GM19455 (cell line): ENCODE results near the gene C10orf88.
"Not testable (repeated sequence)": the region's sequence is repeated elsewhere in the genome, so short reads cannot be mapped to it uniquely, and the experiment has no call there.

Experiments used
- ATAC-seq: cut with Tn5 transposase; IDR thresholded peaks from one replicate; pipeline ENCODE4 v1.9.1; 2021; ENCODE audit not compliant: unreplicated experiment

C10orf88 gene

DNA sequence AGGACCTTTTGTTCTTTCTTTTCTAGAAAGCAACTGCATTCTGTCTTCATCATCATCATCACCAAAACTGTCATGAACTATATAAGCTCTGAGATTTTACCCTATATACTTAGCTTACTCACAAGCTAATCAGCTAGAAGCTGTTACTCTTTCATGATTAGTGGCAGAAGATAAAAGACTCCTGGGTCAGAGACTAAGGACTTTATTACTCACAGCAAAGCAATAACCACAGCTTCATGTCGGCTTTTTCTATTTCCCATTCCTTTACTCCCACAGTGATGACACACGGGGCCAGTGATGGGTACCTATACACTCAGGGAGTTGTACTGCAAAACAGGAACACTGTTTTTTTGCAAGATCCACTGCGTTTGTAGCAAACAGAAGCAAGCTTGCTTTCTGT lies 8.4 kb upstream of the C10orf88 start:
- ATAC-seq, result no peak

GRCh38 chr10:122957474-122957873 lies 3.4 kb upstream of the C10orf88 start:
- ATAC-seq, result no peak

- ATAC-seq, result no peak
Measured at GRCh38 chr10:122955892-122956291, 1.9 kb upstream of the C10orf88 start.

GRCh38 chr10:122954731-122955050 lies 664 bp upstream of the C10orf88 start:
- no peak for ATAC-seq

GRCh38 chr10:122949296-122949695 lies 4.7 kb downstream of the C10orf88 start:
- no peak for ATAC-seq

- no peak for ATAC-seq
Measured at GRCh38 chr10:122939856-122940543, 14.0 kb downstream of the C10orf88 start.

- ATAC-seq, result no peak
Measured at GRCh38 chr10:122939133-122939855, 14.7 kb downstream of the C10orf88 start.

GRCh38 chr10:122931088-122931906 lies 22.7 kb downstream of the C10orf88 start:
- ATAC-seq, result no peak

GRCh38 chr10:122930140-122930539 lies 23.9 kb downstream of the C10orf88 start:
- no peak for ATAC-seq

DNA sequence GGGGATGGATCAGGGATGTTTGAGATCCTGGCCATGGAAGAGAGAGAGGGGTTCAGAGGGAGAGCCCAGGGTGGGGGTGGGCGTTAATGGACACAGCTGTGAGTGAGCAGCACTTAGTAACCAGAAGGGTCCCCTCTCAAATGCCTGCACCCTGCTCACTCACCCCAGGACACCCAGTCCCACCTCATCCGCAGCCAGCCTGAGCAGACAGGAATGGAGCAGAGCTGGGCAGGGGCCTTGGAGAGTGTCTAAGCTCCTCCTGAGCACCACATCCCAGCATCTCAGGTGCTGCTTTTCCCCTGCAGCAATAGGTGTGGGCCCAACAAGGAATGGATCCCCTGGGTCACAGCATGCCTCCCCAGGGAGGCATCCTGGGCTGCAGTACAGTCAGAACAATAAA lies 38.3 kb downstream of the C10orf88 start:
- no peak for ATAC-seq

GRCh38 chr10:122911889-122912484 lies 42.0 kb downstream of the C10orf88 start:
- no peak for ATAC-seq

GRCh38 chr10:122910310-122910709 lies 43.7 kb downstream of the C10orf88 start, which contains the start of gene FAM24A:
TSS of gene FAM24A (plus strand) at chr10:122910610. CDS start at chr10:122911635, 1,025 bp downstream.
- no peak for ATAC-seq

DNA sequence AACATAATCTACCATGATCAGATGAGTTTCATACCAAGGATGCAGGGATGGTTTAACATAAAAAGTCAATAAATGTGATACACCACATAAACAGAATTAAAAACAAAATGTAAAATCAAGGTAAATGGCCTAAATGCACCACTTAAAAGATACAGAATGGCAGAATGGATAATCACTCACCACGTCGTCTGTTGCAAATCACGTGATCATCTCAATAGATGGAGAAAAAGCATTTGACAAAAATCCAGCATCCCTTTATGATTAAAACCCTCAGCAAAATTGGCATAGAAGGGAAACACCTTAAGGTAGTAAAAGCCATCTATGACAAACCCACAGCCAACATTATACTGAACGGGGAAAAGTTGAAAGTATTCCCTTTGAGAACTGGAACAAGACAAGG lies 50.2 kb downstream of the C10orf88 start:
- not testable (repeated sequence) for ATAC-seq

DNA sequence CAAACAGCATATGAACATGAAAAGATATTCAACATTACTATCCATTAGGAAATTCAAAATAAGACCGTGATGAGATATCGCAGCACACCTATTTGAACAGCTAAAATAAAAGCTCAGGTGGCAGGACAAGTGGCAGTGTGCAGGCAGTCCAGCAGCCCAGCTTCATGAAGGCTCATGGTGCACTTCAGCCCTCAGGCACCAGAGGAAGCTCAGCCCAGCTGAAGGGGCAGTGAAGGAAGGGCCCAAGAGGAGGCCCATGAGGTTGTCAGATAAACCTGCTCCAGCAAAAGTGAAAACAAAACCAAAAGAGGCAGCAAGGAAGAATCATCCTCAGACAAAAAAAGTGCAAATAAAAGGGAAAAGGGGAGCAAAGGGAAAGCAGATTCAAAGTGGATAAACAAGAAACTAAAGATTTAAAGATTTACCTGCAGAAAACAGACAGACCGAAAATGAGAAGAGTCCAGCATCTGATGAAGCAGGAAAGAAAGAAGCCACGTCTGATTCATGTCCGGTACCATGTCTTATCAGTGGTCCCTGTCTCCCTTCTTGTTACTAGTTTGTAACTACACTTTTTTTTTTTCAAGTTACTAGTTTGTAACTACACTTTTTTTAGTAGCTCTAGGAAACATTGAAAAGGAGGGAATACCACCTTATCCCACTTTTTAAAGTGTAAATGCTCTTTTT lies 59.6 kb downstream of the C10orf88 start:
- no peak for ATAC-seq

- no peak for ATAC-seq
Measured at GRCh38 chr10:122884166-122884565, 69.9 kb downstream of the C10orf88 start.

GRCh38 chr10:122882766-122883165 lies 71.3 kb downstream of the C10orf88 start:
- ATAC-seq, result no peak
